ENCODE data around the gene GABRR1.
A peak's percentile ranks its signal among the peaks of the same experiment; 100 is the strongest.

GABRR1 gene

DNA sequence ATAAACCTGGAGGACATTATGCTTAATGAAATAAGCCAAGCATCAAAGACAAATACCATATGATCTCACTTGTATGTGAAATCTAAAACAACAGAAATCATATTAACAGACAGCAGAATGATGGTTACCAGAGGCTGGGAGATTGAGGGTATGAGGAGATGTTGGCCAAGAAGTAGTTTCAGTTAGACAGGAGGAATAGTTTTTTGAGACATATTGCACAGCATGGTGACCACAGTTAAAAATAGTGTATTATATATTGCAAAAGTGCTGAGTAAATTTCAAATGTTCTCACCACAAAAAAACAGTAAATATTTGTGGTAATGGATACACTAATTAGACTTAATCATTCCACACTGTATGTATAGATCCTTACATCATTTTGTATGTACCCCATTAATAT is 1.8 kb downstream of the GABRR1 start:
- no peak for DNase-seq (ENCODE audit: low read depth)

- no peak for DNase-seq (ENCODE audit: low read depth)
These were observed 3.0 kb downstream of the GABRR1 start for GRCh38 chr6:89214197-89214596.

DNA sequence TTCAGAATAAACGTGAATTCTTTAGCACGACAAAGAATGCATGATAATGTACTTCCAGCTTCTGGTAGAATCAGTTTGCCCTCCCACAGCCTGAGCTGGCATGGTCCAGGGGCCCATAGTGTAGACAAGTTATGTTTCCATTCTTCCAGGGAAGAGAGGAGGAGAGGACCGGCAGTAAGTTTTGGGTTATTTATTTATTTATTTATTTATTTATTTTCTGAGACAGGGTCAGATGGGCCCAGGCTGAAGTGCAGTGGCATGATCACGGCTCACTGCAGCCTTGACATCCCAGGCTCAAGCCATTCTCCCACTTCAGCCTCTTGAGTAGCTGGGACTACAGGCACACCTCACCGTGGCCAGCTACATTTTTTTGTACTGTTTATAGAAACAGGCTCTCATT is 4.7 kb downstream of the GABRR1 start:
- DNase-seq (ENCODE audit: low read depth): no peak

DNA sequence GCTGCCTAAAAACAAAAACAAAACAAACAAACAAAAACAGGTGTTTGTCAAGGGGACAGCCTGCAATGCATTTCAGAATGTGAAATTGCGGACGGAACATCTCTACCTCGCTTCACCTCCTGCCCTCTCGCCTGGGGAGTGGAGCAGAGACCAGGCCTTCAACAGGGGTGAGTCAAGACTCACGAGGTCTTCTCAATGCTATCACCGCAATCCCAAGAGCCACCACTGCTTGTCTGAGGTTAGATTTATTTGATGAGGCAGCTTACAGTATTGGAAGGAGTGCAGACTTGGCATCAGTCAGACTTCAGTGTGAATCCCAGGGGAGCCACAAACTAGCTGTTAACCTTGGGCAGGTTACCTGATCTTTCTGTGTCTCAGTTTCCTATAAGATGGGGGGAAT is 7.7 kb downstream of the GABRR1 start:
- DNase-seq (ENCODE audit: low read depth): no peak

GRCh38 chr6:89208551-89208950 is 8.6 kb downstream of the GABRR1 start:
- no peak for DNase-seq (ENCODE audit: low read depth)

- DNase-seq (ENCODE audit: low read depth): no peak
These were observed 11.3 kb downstream of the GABRR1 start for GRCh38 chr6:89205819-89206218.

GRCh38 chr6:89204096-89204495 is 13.1 kb downstream of the GABRR1 start:
- no peak for DNase-seq (ENCODE audit: low read depth)

GRCh38 chr6:89200706-89201215 is 16.4 kb downstream of the GABRR1 start:
- DNase-seq (ENCODE audit: low read depth): no peak

DNA sequence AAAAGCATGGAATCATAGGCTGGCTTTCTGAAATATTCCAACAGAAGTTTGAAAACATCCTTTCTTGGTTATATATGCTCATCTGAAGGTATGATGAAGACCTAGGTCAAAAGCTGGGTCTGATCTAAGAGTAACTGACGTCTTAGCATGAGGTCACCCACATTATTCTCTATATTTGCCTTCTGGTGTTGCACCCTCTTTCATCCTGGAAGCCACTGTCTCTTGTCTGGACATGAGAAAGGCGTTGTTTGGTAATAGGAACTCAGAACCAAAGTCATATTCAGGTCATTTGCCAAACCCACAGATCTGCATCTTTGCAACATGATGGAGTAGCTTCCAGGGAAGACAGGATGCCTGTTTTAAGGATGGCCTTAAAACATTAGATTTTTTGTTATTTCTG is 17.6 kb downstream of the GABRR1 start:
- DNase-seq (ENCODE audit: low read depth): no peak

GRCh38 chr6:89198235-89198634 is 18.9 kb downstream of the GABRR1 start:
- no peak for DNase-seq (ENCODE audit: low read depth)

- DNase-seq (ENCODE audit: low read depth): no peak
These were observed 20.0 kb downstream of the GABRR1 start for GRCh38 chr6:89197141-89197540.

- no peak for DNase-seq (ENCODE audit: low read depth)
These were observed 22.6 kb downstream of the GABRR1 start for GRCh38 chr6:89194559-89194958.

DNA sequence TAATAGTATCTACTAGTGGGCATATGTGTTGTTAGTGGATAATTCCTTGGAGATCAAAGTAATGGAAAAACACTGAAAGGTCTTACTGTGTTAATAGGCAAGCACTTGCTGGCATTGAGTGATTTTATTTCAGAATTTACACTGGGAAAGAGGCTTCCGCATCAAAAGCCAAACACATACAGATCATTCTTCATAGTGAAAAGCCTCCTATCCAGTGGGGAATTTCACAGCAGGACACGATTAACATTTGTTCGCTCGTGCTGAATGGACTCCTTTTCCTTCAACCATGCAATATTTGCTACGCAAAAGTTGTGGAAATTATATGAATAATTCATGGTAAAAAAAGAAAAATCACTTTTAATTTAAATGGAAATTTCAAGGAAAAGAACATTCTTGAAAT is 26.4 kb downstream of the GABRR1 start:
- no peak for DNase-seq (ENCODE audit: low read depth)

- DNase-seq (ENCODE audit: low read depth): no peak
These were observed 29.7 kb downstream of the GABRR1 start for GRCh38 chr6:89187504-89187903.

DNA sequence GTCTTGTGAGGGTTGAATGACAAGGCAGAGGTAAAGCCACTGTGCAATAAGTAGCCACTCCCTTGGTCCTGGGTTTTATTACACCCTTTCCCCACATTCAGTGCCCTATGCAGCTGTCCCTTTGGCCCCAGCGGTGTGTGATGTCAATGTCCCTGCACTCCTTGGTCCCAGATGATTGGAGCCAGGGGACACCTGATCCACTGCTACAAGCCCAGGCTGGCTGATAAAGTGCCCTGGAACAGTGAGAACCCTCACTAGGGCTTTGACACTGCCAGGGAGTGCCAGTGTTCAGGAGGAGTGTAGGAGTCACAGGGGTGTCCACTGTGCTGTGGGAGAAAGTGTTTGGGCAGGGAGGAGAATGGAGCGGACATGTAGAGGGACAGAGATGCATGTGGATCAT is 30.4 kb downstream of the GABRR1 start:
- DNase-seq (ENCODE audit: low read depth): no peak

DNA sequence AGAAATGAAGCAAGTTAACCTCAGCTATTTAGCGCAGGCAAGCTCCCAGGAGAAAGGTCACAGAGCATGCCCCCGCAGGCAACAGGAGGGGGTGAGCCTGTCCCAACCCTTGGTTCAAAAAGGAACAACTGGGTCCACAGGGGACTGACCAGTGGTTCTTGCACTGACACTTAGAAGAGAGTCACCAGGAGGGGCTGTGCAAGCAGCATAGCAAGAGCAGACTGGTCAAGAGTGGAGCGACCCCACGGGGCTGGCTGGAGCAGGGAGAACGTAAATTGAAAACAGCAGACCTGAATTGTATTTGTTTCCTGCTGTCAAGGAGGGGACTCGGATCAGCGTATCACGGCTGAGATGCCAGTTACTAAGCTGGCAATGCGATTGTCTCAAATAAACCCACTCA is 32.8 kb downstream of the GABRR1 start:
- peak; percentile 14 for DNase-seq (ENCODE audit: low read depth)

GRCh38 chr6:89183294-89183693 is 33.9 kb downstream of the GABRR1 start:
- no peak for DNase-seq (ENCODE audit: low read depth)

- DNase-seq (ENCODE audit: low read depth): no peak
These were observed 36.2 kb downstream of the GABRR1 start for GRCh38 chr6:89180971-89181370.

DNA sequence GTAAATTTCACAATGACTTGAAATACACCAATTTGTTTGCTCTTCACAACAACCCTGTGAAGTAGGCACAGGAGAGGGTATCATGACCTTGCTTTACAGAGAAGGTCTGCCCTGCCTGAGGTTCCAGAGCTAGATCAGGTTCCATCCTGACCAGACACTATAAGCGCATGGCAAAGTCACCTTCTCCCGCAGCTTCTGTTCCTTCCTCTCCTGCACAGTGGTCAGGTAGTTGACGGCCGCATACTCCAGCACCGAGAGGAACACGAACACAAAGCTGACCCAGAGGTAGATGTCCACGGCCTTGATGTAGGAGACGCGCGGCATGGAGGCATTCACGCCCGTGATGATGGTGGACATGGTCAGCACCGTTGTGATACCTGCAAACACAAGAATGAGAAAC is 37.0 kb downstream of the GABRR1 start:
- DNase-seq (ENCODE audit: low read depth): no peak

DNA sequence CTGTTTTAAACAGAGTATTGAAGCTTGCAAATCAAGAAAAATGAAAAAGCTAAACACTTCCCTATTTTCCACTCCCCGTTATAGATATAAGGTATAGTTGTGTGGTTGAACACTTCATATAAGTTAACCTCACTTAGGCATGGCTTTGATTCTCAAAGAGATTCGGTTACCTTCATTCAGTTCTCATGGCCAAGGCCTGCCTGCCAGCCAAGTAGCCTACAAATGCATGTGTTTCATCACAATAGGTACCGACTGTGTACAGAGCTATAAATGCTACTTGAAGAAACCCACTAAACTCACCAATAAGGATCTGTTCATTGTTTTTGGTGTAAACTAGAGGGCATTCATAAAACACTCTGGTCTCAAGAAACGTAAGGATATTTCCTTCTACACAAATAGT is 43.5 kb downstream of the GABRR1 start:
- no peak for DNase-seq (ENCODE audit: low read depth)

- no peak for DNase-seq (ENCODE audit: low read depth)
These were observed 45.0 kb downstream of the GABRR1 start for GRCh38 chr6:89172131-89172530.

- no peak for DNase-seq (ENCODE audit: low read depth)
These were observed 55.1 kb downstream of the GABRR1 start for GRCh38 chr6:89162047-89162371.

DNA sequence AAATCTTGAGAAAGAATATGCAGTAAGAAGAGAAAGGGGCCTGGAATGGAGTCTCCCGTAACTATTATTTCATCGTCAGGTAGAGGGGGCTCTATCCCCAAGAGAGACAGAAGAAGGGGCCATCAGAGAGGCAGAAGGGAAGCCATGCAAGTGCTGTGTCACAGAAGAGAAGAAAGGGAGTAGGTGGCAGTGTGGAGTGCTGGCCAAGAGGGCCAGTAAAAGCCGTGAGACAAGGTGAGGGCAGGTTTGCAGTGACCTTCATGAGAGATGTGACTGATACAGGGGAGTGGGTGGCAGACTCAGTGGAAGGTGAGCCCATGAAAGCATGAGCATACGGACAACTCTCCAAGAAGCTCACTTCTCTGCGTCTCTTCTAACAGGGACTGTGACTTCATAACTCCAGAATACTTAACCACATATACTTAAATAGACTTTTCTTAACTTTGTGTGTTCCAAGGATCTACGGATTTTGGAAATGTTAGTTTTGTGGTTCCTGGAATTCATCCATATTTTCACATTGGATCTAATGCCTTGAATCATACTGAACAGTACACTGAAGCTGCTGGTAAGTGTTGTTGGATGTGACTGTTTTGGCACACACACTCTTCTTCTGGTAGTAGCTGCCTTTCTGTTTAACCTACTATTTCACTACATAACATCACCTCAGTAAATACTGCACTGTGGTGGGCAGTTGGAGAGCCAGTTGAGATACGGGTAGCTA is 55.7 kb downstream of the GABRR1 start:
- DNase-seq (ENCODE audit: low read depth): no peak

DNA sequence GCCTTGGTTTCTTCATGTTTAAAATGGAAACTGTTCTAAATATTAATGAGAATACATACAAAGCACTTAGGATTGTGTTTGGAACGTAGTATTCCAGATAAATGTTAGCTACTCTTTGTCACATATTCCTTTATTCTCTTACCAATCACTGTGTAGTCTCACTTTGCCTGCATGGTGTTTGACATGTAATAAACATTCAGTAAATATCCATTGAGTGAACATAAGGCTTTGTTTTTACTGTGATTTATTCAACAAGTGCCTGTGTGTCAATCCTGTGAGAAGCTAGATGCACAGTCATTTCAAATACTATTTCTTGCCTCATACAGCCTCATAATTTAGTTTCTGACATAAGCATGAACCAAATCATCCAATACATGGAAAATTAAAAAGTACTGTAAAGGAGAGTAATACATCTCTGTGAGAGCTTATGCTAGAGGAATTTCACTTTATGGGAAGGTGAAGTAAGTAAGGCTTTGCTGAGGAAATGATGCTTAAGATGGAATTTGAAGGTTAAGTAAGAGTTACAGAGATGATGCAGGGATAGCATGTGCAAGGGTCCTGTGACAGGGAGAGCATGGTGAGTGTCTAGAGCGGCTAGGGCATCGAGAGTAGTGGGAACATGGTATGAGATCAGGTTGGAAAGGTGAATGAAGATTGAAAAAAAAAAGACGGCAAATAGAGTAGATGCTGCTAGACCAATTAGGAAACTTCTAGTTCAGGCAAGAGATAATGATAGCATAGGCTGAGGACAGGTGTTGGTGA is 56.6 kb downstream of the GABRR1 start:
- no peak for DNase-seq (ENCODE audit: low read depth)

All from fibroblast of gingiva (primary cell).